ENCODE data around the gene ARIH2. TPM values are rescaled to one million over a fixed set of nuclear protein-coding genes. Genes with fewer than 3 reads are reported as not detected.

The ARIH2 gene
- total and polyA plus RNA-seq, 2 of the 4 experiments (the other 2 are of a cell fraction), result 62.3 to 93.7 TPM

- Histone ChIP-seq H2BK15ac (ENCODE audit: low read depth, low read length) (no peak overlapping the region), H3K56ac (ENCODE audit: extremely low read depth, insufficient read depth, low read length) (no peak overlapping the region; the same call in 1 of the 2 replicates), H4K91ac (ENCODE audit: insufficient read depth, low read depth, low read length) (peak overlapping the region; percentile 55), H3K18ac (ENCODE audit: low read depth, low read length) (peak overlapping the region; percentile 1; the same call in 1 of the 2 replicates), H3K14ac (replicated peaks; ENCODE audit: low read depth, low read length) (peak overlapping the region; percentile 85), H3K36me3 (ENCODE audit: control insufficient read depth, insufficient read depth, low read length) (peaks cover 4% of the 10 kb centered on the region; the same call in 1 of the 2 replicates), H2BK120ac (ENCODE audit: low read depth, low read length) (no peak overlapping the region), H3K23ac (ENCODE audit: low read depth, low read length) (peak overlapping the region; percentile 91), H4K20me1 (ENCODE audit: insufficient read depth, low read length) (no peaks in the 10 kb centered on the region; the same call in 1 of the 2 replicates), H2BK5ac (ENCODE audit: low read depth, low read length, poor library complexity, severe bottlenecking) (peak overlapping the region; percentile 91), H2AFZ (replicated peaks; ENCODE audit: low read length, poor library complexity) (peak overlapping the region; percentile 96), H3K4me2 (ENCODE audit: low read depth, low read length) (peak overlapping the region; percentile 95), H2AK9ac (replicated peaks; ENCODE audit: low read depth, low read length, poor library complexity) (peak overlapping the region; percentile 96), H3K79me1 (ENCODE audit: low read depth in 1 of 2, low read length in 2 of 2) (peaks cover 24 to 47% of the 10 kb centered on the region in 2 experiments), H2BK20ac (ENCODE audit: low read depth, low read length) (no peak overlapping the region), H3K4me1 (ENCODE audit: control insufficient read depth, insufficient read depth, low read length) (peaks cover 14% of the 10 kb centered on the region), H3K27me3 (ENCODE audit: control insufficient read depth, insufficient read depth, low read length) (no peaks in the 10 kb centered on the region), H3K9me1 (ENCODE audit: insufficient read depth, low read length) (peaks cover 7% of the 10 kb centered on the region), H2AK5ac (ENCODE audit: low read depth, low read length) (peak overlapping the region; percentile 93), H3K9ac (ENCODE audit: low read depth, low read length) (peak overlapping the region; percentile 74), H3K9me3 (ENCODE audit: control insufficient read depth, insufficient read depth, low read length) (no peaks in the 10 kb centered on the region), H3K27ac (ENCODE audit: insufficient read depth, low read length) (peak overlapping the region; percentile 68), H4K5ac (ENCODE audit: low read depth, low read length) (peak overlapping the region; percentile 46), H3K4me3 (ENCODE audit: insufficient read depth, low read depth, low read length) (peak overlapping the region; percentile 72), H4K8ac (ENCODE audit: low read depth in 2 of 2, low read length in 2 of 2) (peak overlapping the region; percentile 26 to 88), H3K4ac (ENCODE audit: low read depth, low read length) (peak overlapping the region; percentile 91)
- ChIA-PET POLR2A (ENCODE audit: unreplicated experiment) (no interaction called here), CTCF (no interaction called here)
- dilution Hi-C loops (cut with HindIII; ENCODE audit: low sequenced_read_pairs, unreplicated experiment), result no loop called here
- TF ChIP-seq CEBPB (IDR thresholded peaks at IDR 0.05; ENCODE audit: low read depth, low read length), result no peak
- peak; percentile 90 for TF ChIP-seq USF2 (IDR thresholded peaks at IDR 0.05; ENCODE audit: low read depth, low read length)
- TF ChIP-seq NFE2L2 (IDR thresholded peaks at IDR 0.05; ENCODE audit: low read depth, low read length), result no peak
- no TSS peak for BruUV-seq (replicated peaks)
- intact Hi-C loops (cut with micrococcal nuclease), result no loop called here
- in situ Hi-C loops (cut with MboI; ENCODE audit: low sequenced_read_pairs), result no loop called here
- 1% methylated on average over 20 of the region's 40 CpGs; no CpG with 5 or more reads in 1 of the 2 experiments for WGBS, 2 experiments (ENCODE audit: extremely low coverage in 2 of 2, insufficient read length in 1 of 2)
- ATAC-seq (ENCODE audit: low read depth) (peak; percentile 2), DNase-seq (no peak)
Measured at GRCh38 chr3:48990636-48991469, 72.2 kb downstream of the ARIH2 start.

All from IMR-90 (cell line).